Measurements from ENCODE around the gene TP53TG5. TPM values are rescaled to one million over a fixed set of nuclear protein-coding genes. Genes with fewer than 3 reads are reported as not detected.
A peak's percentile ranks its signal among the peaks of the same experiment; 100 is the strongest.

The TP53TG5 gene
- total RNA-seq, 1 donor from 2014 or later, result not detected

- peak; percentile 55 for DNase-seq (ENCODE audit: low spot score)
- H3F3A ChIP-seq (ENCODE audit: low read depth), result peaks cover 8% of the 10 kb centered on the region
- peaks cover 11% of the 10 kb centered on the region for H3K4me1 Mint-ChIP-seq
- H3K9me3 Mint-ChIP-seq, result peaks cover 2% of the 10 kb centered on the region
- H3K9ac ChIP-seq, result peak overlapping the region; percentile 6
- H4K20me1 ChIP-seq (ENCODE audit: low read depth), result no peaks in the 10 kb centered on the region
- H3K36me3 Mint-ChIP-seq, result peaks cover 9% of the 10 kb centered on the region
- H3K4me3 Mint-ChIP-seq, result peak overlapping the region; percentile 88
- TF ChIP-seq EZH2 (IDR thresholded peaks at IDR 0.05), result no peak
- TF ChIP-seq CTCF (IDR thresholded peaks at IDR 0.05), result no peak
- peak; percentile 59 for TF ChIP-seq EZH2phosphoT487 (IDR thresholded peaks at IDR 0.05)
- peak overlapping the region; percentile 29 for H3K27ac Mint-ChIP-seq
- no peaks in the 10 kb centered on the region for H3K4me1 ChIP-seq
- H3K4me3 ChIP-seq, result peak overlapping the region; percentile 70
- peak overlapping the region; percentile 88 for H3K4me2 ChIP-seq
- peaks cover 56% of the 10 kb centered on the region for H3K27me3 ChIP-seq
- H3K27ac ChIP-seq, result no peak overlapping the region
- peak overlapping the region; percentile 66 for H2AFZ ChIP-seq (replicated peaks)
- H3K36me3 ChIP-seq, result no peaks in the 10 kb centered on the region
- H3K27me3 Mint-ChIP-seq (ENCODE audit: insufficient read depth, low read depth), result peaks cover 10% of the 10 kb centered on the region
- H3K79me2 ChIP-seq (ENCODE audit: low read depth), result no peaks in the 10 kb centered on the region
- no peaks in the 10 kb centered on the region for H3K9me3 ChIP-seq (ENCODE audit: low read depth)
Measured at GRCh38 chr20:45407067-45407745, 29.1 kb upstream of the TP53TG5 start.

GRCh38 chr20:45406260-45407066 lies 28.3 kb upstream of the TP53TG5 start:
- DNase-seq (ENCODE audit: low spot score), result peak; percentile 79
- Histone ChIP-seq H3K36me3 (no peaks in the 10 kb centered on the region), H3K27me3 (peaks cover 56% of the 10 kb centered on the region), H3K4me1 (no peaks in the 10 kb centered on the region), H3K9ac (peak overlapping the region; percentile 6), H3K27ac (no peak overlapping the region), H3K4me3 (peak overlapping the region; percentile 70), H3K79me2 (ENCODE audit: low read depth) (no peaks in the 10 kb centered on the region), H3K9me3 (ENCODE audit: low read depth) (no peaks in the 10 kb centered on the region), H3F3A (ENCODE audit: low read depth) (peaks cover 8% of the 10 kb centered on the region), H2AFZ (replicated peaks) (peak overlapping the region; percentile 66), H3K4me2 (peak overlapping the region; percentile 88), H4K20me1 (ENCODE audit: low read depth) (no peaks in the 10 kb centered on the region)
- Mint-ChIP-seq H3K27me3 (ENCODE audit: insufficient read depth, low read depth) (peaks cover 10% of the 10 kb centered on the region), H3K27ac (no peak overlapping the region), H3K9me3 (peaks cover 8% of the 10 kb centered on the region), H3K4me1 (peaks cover 11% of the 10 kb centered on the region), H3K4me3 (peak overlapping the region; percentile 88), H3K36me3 (peaks cover 15% of the 10 kb centered on the region)
- peak; percentile 20 for TF ChIP-seq EZH2phosphoT487 (IDR thresholded peaks at IDR 0.05)
- TF ChIP-seq CTCF (IDR thresholded peaks at IDR 0.05), result no peak
- TF ChIP-seq EZH2 (IDR thresholded peaks at IDR 0.05), result peak; percentile 86

GRCh38 chr20:45405571-45406259 lies 27.6 kb upstream of the TP53TG5 start:
- Mint-ChIP-seq H3K9me3 (peaks cover 13% of the 10 kb centered on the region), H3K4me3 (peak overlapping the region; percentile 84), H3K27me3 (ENCODE audit: insufficient read depth, low read depth) (peaks cover 10% of the 10 kb centered on the region), H3K36me3 (peaks cover 12% of the 10 kb centered on the region), H3K4me1 (peaks cover 11% of the 10 kb centered on the region), H3K27ac (peak overlapping the region; percentile 53)
- Histone ChIP-seq H3K4me1 (no peaks in the 10 kb centered on the region), H3K27ac (no peak overlapping the region), H4K20me1 (ENCODE audit: low read depth) (no peaks in the 10 kb centered on the region), H3F3A (ENCODE audit: low read depth) (peaks cover 8% of the 10 kb centered on the region), H2AFZ (replicated peaks) (peak overlapping the region; percentile 66), H3K36me3 (no peaks in the 10 kb centered on the region), H3K9ac (no peak overlapping the region), H3K27me3 (peaks cover 56% of the 10 kb centered on the region), H3K9me3 (ENCODE audit: low read depth) (no peaks in the 10 kb centered on the region), H3K4me3 (peak overlapping the region; percentile 70), H3K79me2 (ENCODE audit: low read depth) (no peaks in the 10 kb centered on the region), H3K4me2 (peak overlapping the region; percentile 88)
- TF ChIP-seq CTCF (IDR thresholded peaks at IDR 0.05) (peak; percentile 11), EZH2phosphoT487 (IDR thresholded peaks at IDR 0.05) (peak; percentile 63), EZH2 (IDR thresholded peaks at IDR 0.05) (no peak)
- DNase-seq (ENCODE audit: low spot score), result peak; percentile 58
